LHCN-M2 (cell line): ENCODE data around the gene GRIK3. TPM values are rescaled to one million over a fixed set of nuclear protein-coding genes. Genes with fewer than 3 reads are reported as not detected.
"Not testable (repeated sequence)": the region's sequence is repeated elsewhere in the genome, so short reads cannot be mapped to it uniquely, and the experiment has no call there.

Experiments used
- DNase-seq: peaks from one replicate; pipeline ENCODE4 v3.0.0-alpha.2; 2012; ENCODE audit warnings: low read depth
- total RNA-seq: library from RNA; depleted of rRNA; stranded (reverse); fragments of >200 nt; gene quantifications from 2 replicates; pipeline ENCODE4 v1.2.3, GENCODE V29; 2014

GRIK3 gene
- total RNA-seq, 1 experiment from 2014 or later, result not detected

DNA sequence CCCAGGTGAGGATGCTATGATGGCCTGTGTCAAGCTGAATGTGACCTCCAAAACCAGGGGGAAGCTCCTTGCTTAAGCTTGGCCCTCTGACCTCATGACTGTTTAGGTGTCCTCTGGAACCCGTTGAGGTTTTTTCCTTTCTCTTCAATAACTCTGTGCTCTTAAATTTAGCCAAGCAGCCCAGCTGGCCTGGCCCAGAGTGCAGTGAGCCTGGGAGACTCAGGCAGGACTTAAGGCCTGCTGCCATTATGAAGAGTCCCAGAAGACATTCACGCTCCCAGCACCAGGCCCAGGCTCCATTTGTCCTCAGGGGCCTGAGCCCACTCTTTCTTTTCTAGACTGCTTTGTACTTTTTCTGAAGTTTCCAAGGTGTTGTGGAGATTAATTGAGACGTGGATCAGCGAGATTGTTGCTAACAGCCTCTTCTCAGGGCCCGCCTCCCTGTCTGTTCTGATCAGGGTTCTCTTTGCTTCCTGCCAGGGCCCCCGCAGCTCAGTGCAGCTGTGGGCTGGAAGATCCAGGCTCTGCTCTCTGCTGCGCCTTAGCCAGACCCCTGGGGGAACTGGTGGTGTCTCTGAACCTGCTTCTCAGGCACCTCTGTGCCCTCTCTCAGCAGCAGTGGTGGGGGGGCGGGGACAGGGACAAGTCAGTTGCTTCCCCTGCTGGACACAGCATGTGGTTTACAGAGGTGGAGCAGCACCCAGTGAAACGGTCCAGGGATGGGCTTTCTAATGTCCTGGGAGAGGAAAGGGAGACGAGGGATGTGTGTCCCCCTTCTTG lies 124.2 kb downstream of the GRIK3 start:
- DNase-seq, result no peak

- DNase-seq, result not testable (repeated sequence)
Observed at GRCh38 chr1:36909359-36909758, 125.0 kb downstream of the GRIK3 start.

- no peak for DNase-seq
Observed at GRCh38 chr1:36908096-36908495, 126.2 kb downstream of the GRIK3 start.

- no peak for DNase-seq
Observed at GRCh38 chr1:36906555-36906954, 127.8 kb downstream of the GRIK3 start.

DNA sequence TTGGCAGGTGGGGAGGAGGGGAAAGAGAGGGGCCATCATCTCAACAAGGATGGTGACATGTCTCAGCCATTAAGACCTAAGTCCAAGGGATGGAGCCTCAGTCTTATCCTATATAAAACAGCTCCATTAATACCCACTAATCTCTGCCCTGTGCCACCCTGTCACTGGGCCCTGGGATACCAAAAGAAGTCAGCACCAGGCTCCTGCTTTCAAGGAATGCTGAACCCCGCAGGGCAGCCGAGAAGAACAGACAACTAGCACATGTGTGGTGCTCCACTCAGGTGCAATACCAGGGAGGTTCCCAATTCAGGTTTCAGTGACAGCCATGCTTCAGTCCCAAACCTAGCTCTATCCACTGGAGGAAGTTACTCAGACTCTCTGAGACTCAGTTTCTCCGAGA lies 128.4 kb downstream of the GRIK3 start:
- DNase-seq, result no peak

- no peak for DNase-seq
Observed at GRCh38 chr1:36900128-36900527, 134.2 kb downstream of the GRIK3 start.

GRCh38 chr1:36897813-36898212 lies 136.5 kb downstream of the GRIK3 start:
- not testable (repeated sequence) for DNase-seq

GRCh38 chr1:36894824-36895223 lies 139.5 kb downstream of the GRIK3 start:
- no peak for DNase-seq

DNA sequence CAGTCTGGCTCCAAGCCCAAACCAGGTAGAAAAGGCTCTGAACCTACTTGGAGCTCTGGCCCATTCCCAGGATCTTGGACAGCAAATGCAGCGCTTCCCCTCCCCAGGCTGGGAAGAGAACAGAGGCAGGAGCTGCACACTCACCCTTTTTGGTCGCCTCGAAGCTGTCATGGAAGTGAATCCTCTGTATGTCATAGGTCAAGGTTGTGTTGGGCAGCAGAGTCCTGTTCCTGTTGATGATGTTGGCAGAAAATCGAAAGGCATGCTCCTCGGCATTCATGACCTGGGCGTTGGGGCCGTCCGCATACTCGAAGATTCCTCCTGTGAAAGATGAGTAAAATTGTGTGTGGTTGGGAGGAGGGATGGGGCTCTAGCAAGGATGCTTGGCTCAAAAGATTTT lies 143.5 kb downstream of the GRIK3 start:
- DNase-seq, result no peak

- DNase-seq, result no peak
Observed at GRCh38 chr1:36889478-36890226, 144.7 kb downstream of the GRIK3 start.

DNA sequence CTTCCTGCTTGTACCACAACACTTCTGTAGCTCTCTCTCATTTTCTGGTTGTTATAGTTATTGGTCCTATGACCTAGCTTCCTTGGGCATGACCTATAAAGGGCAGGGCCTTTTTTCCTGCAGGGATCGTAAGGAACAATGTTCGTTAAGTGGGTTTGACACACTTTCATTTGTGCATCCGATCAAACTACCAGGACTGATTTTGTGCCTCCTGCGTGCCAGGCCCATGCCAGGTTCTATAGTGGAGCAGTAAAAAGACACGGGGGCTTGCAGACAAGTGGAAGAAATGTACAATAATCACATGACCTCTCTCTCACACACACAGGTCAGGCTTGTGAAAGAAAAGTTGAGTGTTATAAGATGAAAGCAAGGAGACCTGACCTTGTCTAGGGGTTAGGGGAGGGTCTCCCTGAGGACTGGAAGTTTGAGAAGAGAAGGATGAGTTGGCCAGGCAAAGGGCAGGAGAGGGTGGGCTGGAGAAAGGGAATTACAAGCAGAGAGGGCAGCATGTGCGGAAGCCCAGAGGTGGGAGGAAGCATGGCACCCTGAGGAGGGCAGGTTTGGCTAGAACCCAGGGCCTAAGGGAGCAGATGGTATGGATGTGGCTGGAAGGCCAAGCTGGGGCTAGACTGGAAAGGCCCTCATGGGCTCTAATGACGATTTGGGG lies 145.4 kb downstream of the GRIK3 start:
- DNase-seq, result no peak

- DNase-seq, result no peak
Observed at GRCh38 chr1:36885540-36886357, 148.6 kb downstream of the GRIK3 start.

- no peak for DNase-seq
Observed at GRCh38 chr1:36884801-36885200, 149.5 kb downstream of the GRIK3 start.

DNA sequence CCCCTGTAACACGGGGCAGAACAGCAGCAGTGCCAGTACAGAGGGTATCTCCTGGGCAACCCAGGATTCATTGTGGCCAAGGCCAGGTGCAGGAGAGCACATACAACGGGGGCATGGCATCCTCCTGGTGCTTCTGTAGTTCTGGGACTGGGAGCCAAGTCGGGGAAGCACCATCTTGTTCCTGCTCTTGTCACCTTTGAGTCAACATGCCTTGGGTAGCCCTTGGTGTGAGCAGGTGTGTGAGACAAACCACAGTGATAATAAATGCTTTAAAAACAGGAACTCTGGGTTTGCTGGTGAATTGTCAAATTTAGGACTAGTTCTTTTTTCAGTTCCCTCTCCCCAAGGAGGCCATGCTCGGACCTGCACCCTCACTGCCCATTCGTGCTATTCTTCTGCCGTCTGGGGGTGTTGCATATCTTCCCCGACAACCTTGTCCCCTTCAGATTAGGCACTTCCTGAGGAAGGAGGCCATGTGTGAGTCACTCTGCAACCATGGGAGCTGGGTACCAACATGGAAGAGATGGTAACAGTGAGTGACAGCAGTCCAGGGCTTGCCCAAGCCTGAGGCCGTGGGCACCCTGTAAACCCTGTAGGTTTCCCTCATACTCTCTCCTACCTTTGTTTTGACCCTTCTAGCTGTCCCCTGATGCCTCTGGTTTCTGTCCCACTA lies 150.2 kb downstream of the GRIK3 start:
- DNase-seq, result no peak

- no peak for DNase-seq
Observed at GRCh38 chr1:36883315-36883949, 150.9 kb downstream of the GRIK3 start.

DNA sequence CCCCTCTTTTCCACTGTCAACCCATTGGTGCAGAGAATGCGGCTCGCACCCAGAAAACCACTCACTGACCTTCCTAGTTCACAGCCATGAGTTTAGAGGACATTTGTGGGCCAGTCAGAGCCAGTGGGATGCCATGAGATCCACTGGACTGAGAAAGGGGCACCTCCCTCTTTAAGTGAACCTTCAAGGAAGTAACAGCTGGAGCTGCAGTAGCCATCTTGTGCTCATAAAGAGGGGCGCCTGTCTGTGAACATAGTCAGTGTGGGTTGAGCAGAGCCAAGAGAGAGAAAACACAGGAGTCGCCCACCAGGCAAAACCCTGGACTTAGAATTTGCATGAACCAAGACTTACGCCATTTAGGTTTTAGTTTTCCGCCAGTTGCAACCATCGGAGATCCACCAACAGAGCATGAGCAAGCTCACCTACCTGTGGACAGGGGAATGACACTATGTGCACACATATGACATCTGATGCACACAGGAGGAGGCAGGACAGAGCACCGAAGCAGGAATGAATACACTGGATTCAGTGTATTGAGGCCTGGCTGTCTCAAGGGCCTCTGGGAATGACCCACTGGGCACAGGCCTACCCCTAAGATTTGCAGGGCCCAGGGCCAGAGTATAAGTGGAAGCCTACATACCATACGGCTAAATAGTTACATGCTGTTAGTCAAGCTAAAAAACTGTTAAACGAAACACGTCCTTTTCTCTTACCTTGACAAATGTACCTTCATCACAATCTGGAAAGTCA lies 151.6 kb downstream of the GRIK3 start:
- no peak for DNase-seq

DNA sequence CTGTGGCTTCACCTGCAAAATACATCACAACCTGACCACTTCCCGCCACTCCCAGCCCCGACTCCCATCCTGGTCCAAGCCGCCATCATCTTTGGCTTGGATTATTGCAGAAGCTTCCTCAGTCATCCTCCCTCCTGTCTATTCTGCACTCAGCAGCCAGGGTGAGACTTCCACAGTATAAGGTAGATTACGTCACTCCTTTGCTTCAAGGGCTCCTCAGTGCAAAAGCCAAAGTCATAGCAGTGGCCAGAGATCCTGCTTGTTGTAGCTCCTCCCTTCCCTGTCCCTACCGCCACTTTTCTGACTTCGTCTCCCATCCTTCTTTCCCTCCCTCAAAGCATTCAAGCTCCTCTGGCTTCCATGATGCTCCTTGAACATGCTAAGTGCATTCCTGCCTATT lies 152.8 kb downstream of the GRIK3 start:
- DNase-seq, result no peak

DNA sequence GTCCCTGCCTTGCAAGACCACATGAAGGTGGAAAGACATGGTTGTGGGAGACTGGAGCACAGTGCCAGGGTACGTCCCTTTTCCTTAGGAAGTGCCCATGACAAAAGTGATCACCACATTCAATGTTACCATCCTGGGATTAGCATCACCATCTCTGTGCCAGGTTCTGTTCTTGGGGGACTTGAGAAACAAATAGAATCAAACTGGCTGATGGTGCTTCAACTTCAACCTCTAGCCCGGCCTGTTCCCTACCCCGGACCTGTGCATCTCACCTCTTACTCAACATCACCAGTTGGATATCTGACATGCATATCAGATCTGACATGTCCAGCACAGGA lies 153.3 kb downstream of the GRIK3 start:
- DNase-seq, result no peak

GRCh38 chr1:36880155-36881067 lies 153.9 kb downstream of the GRIK3 start:
- no peak for DNase-seq
